WTC11 (cell line): ENCODE data around the gene PDPN. TPM values are rescaled to one million over a fixed set of nuclear protein-coding genes. Genes with fewer than 3 reads are reported as not detected.

Experiments
- ATAC-seq: fragments of 200-7000 bp; cut with Tn5 transposase; 2 replicates; pipeline ENCODE4 v1.10.0; 2021; ENCODE audit warnings: mild to moderate bottlenecking, moderate library complexity
- CTCF ChIA-PET: fragments of 300-600 bp; sonication (Branson Sonifier 250); formaldehyde crosslinking; loops from one replicate; lab custom pipeline; 2021; ENCODE audit warnings: antibody characterized with exemption; lab: Charles Lee
- POLR2A ChIA-PET: fragments of 350-600 bp; sonication (Branson Sonifier 250); formaldehyde crosslinking; loops from one replicate; lab custom pipeline; 2021; ENCODE audit warnings: antibody characterized with exemption; lab: Charles Lee
- DNase-seq: peaks from one replicate; pipeline ENCODE4 v3.0.0; 2021; ENCODE audit warnings: low spot score
- H3K27ac Mint-ChIP-seq: 2 replicates; pipeline ENCODE4 v1.8.0; 2021; ENCODE audit warnings: mixed read lengths
- H3K27me3 Mint-ChIP-seq: 2 replicates; pipeline ENCODE4 v1.8.0; 2021; ENCODE audit warnings: low read depth, mild to moderate bottlenecking, moderate library complexity, mixed read lengths
- H3K36me3 Mint-ChIP-seq: 2 replicates; pipeline ENCODE4 v1.8.0; 2021; ENCODE audit warnings: mixed read lengths
- H3K4me1 Mint-ChIP-seq: 2 replicates; pipeline ENCODE4 v1.8.0; 2022; ENCODE audit warnings: mixed read lengths
- H3K4me3 Mint-ChIP-seq: 2 replicates; pipeline ENCODE4 v1.8.0; 2021; ENCODE audit warnings: mild to moderate bottlenecking, moderate library complexity, mixed read lengths
- H3K9me3 Mint-ChIP-seq: 2 replicates; pipeline ENCODE4 v1.8.0; 2021; ENCODE audit warnings: mixed read lengths
- ARID4B ChIP-seq: sonication (generic); formaldehyde crosslinking; IDR thresholded peaks from 2 replicates; pipeline ENCODE4 v1.8.0; 2023; ENCODE audit warnings: missing genetic modification reagents, mild to moderate bottlenecking, borderline replicate concordance
- ATF1 ChIP-seq: sonication (generic); formaldehyde crosslinking; IDR thresholded peaks from 2 replicates; pipeline ENCODE4 v1.8.1; 2023; ENCODE audit warnings: mild to moderate bottlenecking, moderate library complexity, missing genetic modification reagents
- CBFB ChIP-seq: sonication (generic); formaldehyde crosslinking; IDR thresholded peaks from 2 replicates; pipeline ENCODE4 v1.8.1; 2022; ENCODE audit warnings: mild to moderate bottlenecking, low read depth, missing genetic modification reagents
- EMX1 ChIP-seq: fragments of 250-450 bp; sonication (Bioruptor Pico); IDR thresholded peaks from 2 replicates; pipeline ENCODE4 v1.8.0; 2021; ENCODE audit warnings: mild to moderate bottlenecking
- ERG ChIP-seq: fragments of 250-450 bp; sonication (Bioruptor Pico); IDR thresholded peaks from 2 replicates; pipeline ENCODE4 v1.8.0; 2021; ENCODE audit warnings: mild to moderate bottlenecking
- GTF2I ChIP-seq: fragments of 250-450 bp; sonication (Bioruptor Pico); conservative IDR thresholded peaks from 2 replicates; pipeline ENCODE4 v1.4.0; 2021; ENCODE audit warnings: mild to moderate bottlenecking
- MYBL2 ChIP-seq: sonication (generic); formaldehyde crosslinking; IDR thresholded peaks from 2 replicates; pipeline ENCODE4 v1.8.1; 2023; ENCODE audit warnings: mild to moderate bottlenecking, moderate library complexity, missing genetic modification reagents
- NFYB ChIP-seq: sonication (generic); formaldehyde crosslinking; conservative IDR thresholded peaks from 2 replicates; pipeline ENCODE4 v1.8.0; 2022; ENCODE audit warnings: low read depth, missing genetic modification reagents
- NR2C2 ChIP-seq: sonication (generic); formaldehyde crosslinking; IDR thresholded peaks from 2 replicates; pipeline ENCODE4 v1.8.0; 2022; ENCODE audit warnings: mild to moderate bottlenecking, missing genetic modification reagents
- OVOL2 ChIP-seq: fragments of 250-450 bp; sonication (Bioruptor Pico); IDR thresholded peaks from 2 replicates; pipeline ENCODE4 v1.9.0; 2021; ENCODE audit warnings: mild to moderate bottlenecking, borderline replicate concordance
- PRRX2 ChIP-seq: fragments of 250-450 bp; sonication (Bioruptor Pico); IDR thresholded peaks from 2 replicates; pipeline ENCODE4 v1.8.0; 2021; ENCODE audit warnings: mild to moderate bottlenecking
- SOX15 ChIP-seq: fragments of 250-450 bp; sonication (Bioruptor Pico); IDR thresholded peaks from 2 replicates; pipeline ENCODE4 v1.9.0; 2021; ENCODE audit warnings: mild to moderate bottlenecking
- TEAD1 ChIP-seq: sonication (generic); formaldehyde crosslinking; IDR thresholded peaks from 2 replicates; pipeline ENCODE4 v1.8.0; 2022; ENCODE audit warnings: mild to moderate bottlenecking, missing genetic modification reagents
- TP53 ChIP-seq: sonication (generic); formaldehyde crosslinking; IDR thresholded peaks from 2 replicates; pipeline ENCODE4 v1.8.1; 2023; ENCODE audit warnings: mild to moderate bottlenecking, missing genetic modification reagents
- ZNF121 ChIP-seq: sonication (generic); formaldehyde crosslinking; IDR thresholded peaks from 2 replicates; pipeline ENCODE4 v1.8.0; 2023; ENCODE audit warnings: missing genetic modification reagents
- ZNF232 ChIP-seq: sonication (generic); formaldehyde crosslinking; IDR thresholded peaks from 2 replicates; pipeline ENCODE4 v1.8.0; 2022; ENCODE audit warnings: mild to moderate bottlenecking, missing genetic modification reagents
- ZNF317 ChIP-seq: sonication (generic); formaldehyde crosslinking; IDR thresholded peaks from 2 replicates; pipeline ENCODE4 v1.8.1; 2023; ENCODE audit warnings: low read depth, mild to moderate bottlenecking, moderate library complexity, missing genetic modification reagents, borderline replicate concordance
- ZNF532 ChIP-seq: fragments of 250-450 bp; sonication (Bioruptor Pico); IDR thresholded peaks from 2 replicates; pipeline ENCODE4 v1.9.0; 2021; ENCODE audit warnings: mild to moderate bottlenecking, borderline replicate concordance
- total RNA-seq: library from RNA; stranded (reverse); gene quantifications from 3 replicates; pipeline ENCODE4 v1.2.3, GENCODE V29; 2021

PDPN gene
- total RNA-seq, 1 experiment from 2014 or later, result 158 TPM

- POLR2A ChIA-PET, result no interaction called here
- ATAC-seq (no peak), DNase-seq (no peak)
- H3K27me3 Mint-ChIP-seq, result no peaks in the 10 kb centered on the region
- H3K4me3 Mint-ChIP-seq, result no peak overlapping the region
- no peaks in the 10 kb centered on the region for H3K4me1 Mint-ChIP-seq
- CTCF ChIA-PET, result no interaction called here
- H3K9me3 Mint-ChIP-seq, result peaks cover 21% of the 10 kb centered on the region
- peaks cover 11% of the 10 kb centered on the region for H3K36me3 Mint-ChIP-seq
- H3K27ac Mint-ChIP-seq, result no peak overlapping the region
- no peak for TF ChIP-seq SOX15 (CRISPR knock-in tag)
- no peak for TF ChIP-seq TP53
- TF ChIP-seq CBFB (CRISPR knock-in tag), result no peak
- no peak for TF ChIP-seq OVOL2 (CRISPR knock-in tag)
- no peak for TF ChIP-seq ZNF232 (CRISPR knock-in tag)
- no peak for TF ChIP-seq ERG (CRISPR knock-in tag)
- no peak for TF ChIP-seq EMX1
These were observed 68.6 kb downstream of the PDPN start for GRCh38 chr1:13652238-13652637.

- Mint-ChIP-seq H3K36me3 (peaks cover 10% of the 10 kb centered on the region), H3K4me3 (no peak overlapping the region), H3K27me3 (peaks cover 3% of the 10 kb centered on the region; the same call in 1 of the 2 replicates), H3K4me1 (0 out of 2 replicates have a peak, but pooled peaks cover 6% of the 10 kb centered on the region), H3K27ac (no peak overlapping the region), H3K9me3 (peaks cover 21% of the 10 kb centered on the region)
- no peak for DNase-seq
- ATAC-seq, result no peak
- CTCF ChIA-PET, result no interaction called here
- POLR2A ChIA-PET, result no interaction called here
- TF ChIP-seq NFYB (CRISPR knock-in tag) (no peak), NR2C2 (CRISPR knock-in tag) (no peak), GTF2I (CRISPR knock-in tag) (no peak), MYBL2 (CRISPR knock-in tag) (no peak), ZNF121 (CRISPR knock-in tag) (no peak), PRRX2 (CRISPR knock-in tag) (no peak), ATF1 (CRISPR knock-in tag) (no peak), TEAD1 (no peak), ARID4B (no peak), ZNF317 (no peak), ZNF532 (CRISPR knock-in tag) (no peak)
These were observed 77.9 kb downstream of the PDPN start for GRCh38 chr1:13661539-13661938.
